Measurements from ENCODE around the gene KRTAP9-7.

KRTAP9-7 gene

GRCh38 chr17:41322094-41322902 lies 46.8 kb downstream of the KRTAP9-7 start:
- DNase-seq (ENCODE audit: low read depth in 3 of 3): no peak

- DNase-seq (ENCODE audit: low read depth in 3 of 3): no peak
Measured at GRCh38 chr17:41322903-41323895, 47.7 kb downstream of the KRTAP9-7 start.

- no peak for DNase-seq (ENCODE audit: low read depth in 3 of 3)
Measured at GRCh38 chr17:41324180-41325075, 48.9 kb downstream of the KRTAP9-7 start.

GRCh38 chr17:41325126-41325525 lies 49.6 kb downstream of the KRTAP9-7 start:
- DNase-seq (ENCODE audit: low read depth in 3 of 3): no peak

GRCh38 chr17:41325611-41326010 lies 50.1 kb downstream of the KRTAP9-7 start:
- no peak for DNase-seq (ENCODE audit: low read depth in 3 of 3)
